ENCODE results near the gene PPP1R3G. TPM values are rescaled to one million over a fixed set of nuclear protein-coding genes. Genes with fewer than 3 reads are reported as not detected.

The PPP1R3G gene
- total RNA-seq, 4 donors from 2014 or later: 0.56 to 1.8 (median 1.3) TPM

DNA sequence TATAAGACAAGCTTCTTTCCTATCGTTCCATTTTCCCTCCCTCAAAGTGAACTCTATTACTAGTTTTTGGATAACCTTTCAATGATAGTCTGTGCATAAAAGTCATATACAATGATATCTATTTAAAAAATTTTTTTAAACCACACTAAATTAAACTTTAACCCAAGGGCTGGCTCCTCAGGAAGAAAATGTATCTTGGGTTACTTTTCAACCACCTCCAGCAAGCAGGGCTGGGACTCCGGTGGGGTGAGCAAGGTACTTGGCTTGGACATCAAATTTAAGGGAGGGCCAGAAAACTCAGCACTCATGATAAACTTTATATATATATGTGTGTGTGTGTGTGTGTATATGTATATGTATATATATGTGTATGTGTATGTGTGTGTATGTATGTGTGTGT is 13.9 kb upstream of the PPP1R3G start:
- DNase-seq (ENCODE audit: low spot score) (no peak), ATAC-seq (ENCODE audit: low FRiP score) (no peak)
- TF ChIP-seq, protein P1, sequence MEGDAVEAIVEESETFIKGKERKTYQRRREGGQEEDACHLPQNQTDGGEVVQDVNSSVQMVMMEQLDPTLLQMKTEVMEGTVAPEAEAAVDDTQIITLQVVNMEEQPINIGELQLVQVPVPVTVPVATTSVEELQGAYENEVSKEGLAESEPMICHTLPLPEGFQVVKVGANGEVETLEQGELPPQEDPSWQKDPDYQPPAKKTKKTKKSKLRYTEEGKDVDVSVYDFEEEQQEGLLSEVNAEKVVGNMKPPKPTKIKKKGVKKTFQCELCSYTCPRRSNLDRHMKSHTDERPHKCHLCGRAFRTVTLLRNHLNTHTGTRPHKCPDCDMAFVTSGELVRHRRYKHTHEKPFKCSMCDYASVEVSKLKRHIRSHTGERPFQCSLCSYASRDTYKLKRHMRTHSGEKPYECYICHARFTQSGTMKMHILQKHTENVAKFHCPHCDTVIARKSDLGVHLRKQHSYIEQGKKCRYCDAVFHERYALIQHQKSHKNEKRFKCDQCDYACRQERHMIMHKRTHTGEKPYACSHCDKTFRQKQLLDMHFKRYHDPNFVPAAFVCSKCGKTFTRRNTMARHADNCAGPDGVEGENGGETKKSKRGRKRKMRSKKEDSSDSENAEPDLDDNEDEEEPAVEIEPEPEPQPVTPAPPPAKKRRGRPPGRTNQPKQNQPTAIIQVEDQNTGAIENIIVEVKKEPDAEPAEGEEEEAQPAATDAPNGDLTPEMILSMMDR (IDR thresholded peaks at IDR 0.05): no peak

DNA sequence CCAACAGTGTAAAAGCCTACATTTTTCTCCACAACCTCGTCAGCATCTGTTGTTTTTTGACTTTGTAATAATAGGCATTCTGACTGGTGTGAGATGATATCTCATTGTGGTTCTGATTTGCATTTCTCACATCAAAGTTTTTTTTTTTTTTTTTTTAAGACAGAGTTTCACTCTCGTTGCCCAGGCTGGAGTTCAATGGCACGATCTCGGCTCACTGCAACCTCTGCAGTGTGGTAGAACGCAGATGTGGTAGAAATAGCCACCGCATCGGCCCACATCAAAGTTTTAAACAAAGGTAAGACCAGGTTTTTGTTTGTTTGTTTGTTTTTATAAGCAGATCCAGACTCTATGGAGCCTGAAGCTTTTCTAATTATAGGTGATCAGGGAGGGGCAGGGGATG is 12.7 kb upstream of the PPP1R3G start:
- ATAC-seq (ENCODE audit: low FRiP score) (no peak), DNase-seq (ENCODE audit: low spot score) (no peak)
- TF ChIP-seq, protein P1 (IDR thresholded peaks at IDR 0.05): no peak

DNA sequence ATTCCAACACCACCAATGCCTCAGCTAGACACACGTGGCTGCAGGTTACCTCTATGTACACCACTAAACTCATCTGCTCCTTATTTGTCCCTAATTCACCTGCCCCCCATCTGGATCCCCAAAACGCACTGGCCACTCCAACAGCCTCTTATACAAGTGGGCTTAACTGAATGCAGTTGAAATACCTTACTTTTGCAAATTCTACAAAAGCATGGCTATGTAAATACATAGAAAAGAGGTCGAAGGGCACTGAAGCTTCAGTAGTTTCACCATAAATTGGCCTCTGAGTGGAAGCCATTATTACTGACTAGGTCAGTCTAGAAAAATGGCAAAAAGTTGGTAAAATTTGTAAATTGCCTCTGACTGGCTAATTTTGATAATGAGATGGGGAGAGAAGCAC is 11.1 kb upstream of the PPP1R3G start:
- no peak for DNase-seq (ENCODE audit: low spot score)
- TF ChIP-seq, protein P1 (IDR thresholded peaks at IDR 0.05): no peak
- ATAC-seq (ENCODE audit: low FRiP score): no peak

DNA sequence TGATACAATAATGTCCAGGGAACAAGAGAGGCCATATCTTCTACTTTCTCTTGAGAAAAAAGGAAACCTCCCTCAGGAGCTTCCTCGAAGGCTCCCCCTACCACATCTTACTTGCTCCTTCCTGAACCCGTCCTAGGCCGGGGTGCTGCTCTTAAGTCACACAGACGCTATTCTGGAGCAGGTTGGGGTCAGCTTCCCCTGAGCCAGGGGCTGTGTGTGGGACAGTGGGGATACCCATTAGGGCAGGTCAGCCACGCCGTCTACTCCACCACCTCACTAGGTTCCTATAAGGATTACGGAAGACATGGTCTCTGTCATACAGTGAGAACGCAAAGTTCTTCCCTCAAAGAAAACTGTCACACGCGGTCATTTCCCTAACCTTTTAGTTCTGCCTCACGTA is 8.2 kb upstream of the PPP1R3G start:
- DNase-seq (ENCODE audit: low spot score): no peak
- TF ChIP-seq, protein P1 (IDR thresholded peaks at IDR 0.05): no peak
- ATAC-seq (ENCODE audit: low FRiP score): no peak

DNA sequence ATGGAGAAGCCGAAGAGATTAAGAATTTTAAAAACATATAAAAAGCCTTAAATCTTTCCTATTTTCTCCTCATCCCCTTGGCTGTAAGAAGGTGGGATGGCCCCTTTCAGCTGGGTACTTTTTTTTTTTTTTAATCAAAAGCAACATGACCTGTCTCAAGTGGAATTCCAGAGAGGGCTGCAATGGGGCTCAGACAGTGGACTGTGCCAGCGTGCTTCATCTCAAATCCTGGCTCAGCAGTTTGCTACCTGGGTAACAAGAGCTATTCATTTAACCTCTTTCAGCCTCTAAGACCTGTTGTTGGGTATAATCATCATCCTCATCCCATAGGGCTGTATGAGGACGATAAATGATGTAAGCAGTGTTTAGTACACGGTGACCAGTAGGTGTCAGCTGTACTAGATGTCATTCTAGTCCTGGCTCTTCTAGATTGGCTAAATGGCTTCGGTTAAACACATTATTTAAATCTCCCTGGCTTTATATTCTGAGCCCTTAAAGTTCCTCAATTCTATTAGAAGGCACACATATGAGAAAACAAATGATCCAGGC is 6.9 kb upstream of the PPP1R3G start:
- TF ChIP-seq, protein P1 (IDR thresholded peaks at IDR 0.05): no peak
- no peak for ATAC-seq (ENCODE audit: low FRiP score)
- DNase-seq (ENCODE audit: low spot score): no peak

DNA sequence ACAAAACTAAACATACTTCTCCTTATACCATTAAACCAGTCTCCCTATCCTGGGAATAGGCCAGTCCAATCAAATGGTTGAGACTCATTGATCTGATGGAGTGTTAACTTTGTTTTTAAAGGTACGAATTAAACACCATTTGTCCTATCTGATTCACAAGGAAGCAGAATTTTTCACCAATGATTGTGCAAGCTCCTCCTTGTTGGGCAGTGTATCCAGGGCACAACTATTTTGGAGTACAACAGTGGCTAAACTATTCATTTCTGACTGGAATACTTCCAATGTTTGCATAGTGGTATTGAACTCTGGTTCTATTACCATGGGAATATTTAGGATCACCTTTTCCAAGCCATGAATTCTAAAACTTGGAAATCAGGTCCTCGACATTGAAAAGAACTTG is 5.4 kb upstream of the PPP1R3G start:
- no peak for DNase-seq (ENCODE audit: low spot score)
- ATAC-seq (ENCODE audit: low FRiP score): no peak
- TF ChIP-seq, protein P1 (IDR thresholded peaks at IDR 0.05): no peak

DNA sequence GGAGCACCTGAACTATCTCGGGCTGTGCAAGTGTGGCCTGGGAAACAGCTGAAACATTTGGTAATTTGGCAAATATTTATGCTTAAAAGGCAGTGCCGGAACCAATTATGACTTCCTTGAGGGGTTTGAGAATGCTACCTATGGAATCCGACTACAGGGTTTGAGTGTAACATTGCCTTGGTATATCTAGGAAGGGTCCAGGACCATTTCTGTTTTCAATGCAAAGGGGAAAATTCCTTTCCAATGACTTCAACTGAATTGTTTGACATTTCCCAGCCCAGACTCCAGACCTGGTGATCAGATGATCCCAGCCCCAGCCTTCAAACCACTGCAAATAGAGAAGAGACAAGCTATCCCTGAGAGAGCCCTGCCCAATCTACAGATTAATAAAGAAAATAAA is 4.6 kb upstream of the PPP1R3G start:
- TF ChIP-seq, protein P1 (IDR thresholded peaks at IDR 0.05): no peak
- DNase-seq (ENCODE audit: low spot score): no peak
- no peak for ATAC-seq (ENCODE audit: low FRiP score)

All from omental fat pad (tissue), 4 donors.